ENCODE results near the gene KIF5B.

DNA sequence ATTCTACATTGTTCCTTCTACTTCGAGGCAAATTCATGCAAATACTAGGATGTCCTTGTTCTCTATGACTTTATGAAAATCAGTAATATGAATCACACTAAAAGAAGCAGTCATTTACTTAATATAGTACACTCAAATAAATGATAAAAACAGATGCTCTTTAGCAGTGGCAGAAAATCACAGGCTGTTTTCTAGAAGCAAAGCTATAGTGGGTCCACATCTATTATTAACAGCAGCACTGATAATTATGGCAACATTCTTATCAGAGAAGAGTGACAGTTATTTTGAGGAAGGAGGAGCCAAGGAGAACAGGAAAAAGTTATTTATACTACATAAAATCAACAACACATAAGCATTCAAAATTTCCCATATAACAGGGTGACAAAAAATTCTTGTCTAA is 16.5 kb downstream of the KIF5B start:
- TF ChIP-seq POLR2A (IDR thresholded peaks at IDR 0.05; ENCODE audit: low read depth, low read length) (no peak), EZH2 (IDR thresholded peaks at IDR 0.05; ENCODE audit: borderline replicate concordance, low read depth, low read length, severe bottlenecking) (no peak), POLR2AphosphoS5 (IDR thresholded peaks at IDR 0.05; ENCODE audit: insufficient read depth, low read depth, low read length) (no peak), MYC (IDR thresholded peaks at IDR 0.05; ENCODE audit: low read depth, low read length) (no peak), JUN (IDR thresholded peaks at IDR 0.05; ENCODE audit: borderline replicate concordance, insufficient read depth, insufficient read length, low read depth) (no peak), FOS (IDR thresholded peaks at IDR 0.05; ENCODE audit: borderline replicate concordance, insufficient read depth, low read length) (no peak), GATA2 (IDR thresholded peaks at IDR 0.05; ENCODE audit: insufficient read depth, insufficient read length, low read depth, low read length) (no peak)
- TF ChIP-seq, protein P1, sequence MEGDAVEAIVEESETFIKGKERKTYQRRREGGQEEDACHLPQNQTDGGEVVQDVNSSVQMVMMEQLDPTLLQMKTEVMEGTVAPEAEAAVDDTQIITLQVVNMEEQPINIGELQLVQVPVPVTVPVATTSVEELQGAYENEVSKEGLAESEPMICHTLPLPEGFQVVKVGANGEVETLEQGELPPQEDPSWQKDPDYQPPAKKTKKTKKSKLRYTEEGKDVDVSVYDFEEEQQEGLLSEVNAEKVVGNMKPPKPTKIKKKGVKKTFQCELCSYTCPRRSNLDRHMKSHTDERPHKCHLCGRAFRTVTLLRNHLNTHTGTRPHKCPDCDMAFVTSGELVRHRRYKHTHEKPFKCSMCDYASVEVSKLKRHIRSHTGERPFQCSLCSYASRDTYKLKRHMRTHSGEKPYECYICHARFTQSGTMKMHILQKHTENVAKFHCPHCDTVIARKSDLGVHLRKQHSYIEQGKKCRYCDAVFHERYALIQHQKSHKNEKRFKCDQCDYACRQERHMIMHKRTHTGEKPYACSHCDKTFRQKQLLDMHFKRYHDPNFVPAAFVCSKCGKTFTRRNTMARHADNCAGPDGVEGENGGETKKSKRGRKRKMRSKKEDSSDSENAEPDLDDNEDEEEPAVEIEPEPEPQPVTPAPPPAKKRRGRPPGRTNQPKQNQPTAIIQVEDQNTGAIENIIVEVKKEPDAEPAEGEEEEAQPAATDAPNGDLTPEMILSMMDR (IDR thresholded peaks at IDR 0.05; ENCODE audit: extremely low read depth in 1 of 2, insufficient read depth in 1 of 2, low read depth in 1 of 2, low read length in 2 of 2) = no peak
- TF ChIP-seq, protein P2, sequence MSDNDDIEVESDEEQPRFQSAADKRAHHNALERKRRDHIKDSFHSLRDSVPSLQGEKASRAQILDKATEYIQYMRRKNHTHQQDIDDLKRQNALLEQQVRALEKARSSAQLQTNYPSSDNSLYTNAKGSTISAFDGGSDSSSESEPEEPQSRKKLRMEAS (IDR thresholded peaks at IDR 0.05; ENCODE audit: insufficient read depth, insufficient read length) = no peak
